Endothelial cell of umbilical vein (primary cell): Measurements from ENCODE around the gene USP31. TPM values are rescaled to one million over a fixed set of nuclear protein-coding genes. Genes with fewer than 3 reads are reported as not detected.
A peak's percentile ranks its signal among the peaks of the same experiment; 100 is the strongest.

Experiments used
- BruUV-seq: library from RNA; stranded (reverse); fragments of 400-500 nt; replicated peaks from 2 replicates; lab custom pipeline; 2021; lab: Mats Ljungman, UMichigan
- CTCF ChIA-PET: fragments of 300-600, 350-600 bp; sonication (Branson Sonifier 250); formaldehyde crosslinking; loops from one replicate; lab custom pipeline; 2021; ENCODE audit warnings: antibody characterized with exemption, inconsistent platforms; lab: Charles Lee
- POLR2A ChIA-PET: fragments of 300-600, 350-600 bp; sonication (Branson Sonifier 250); formaldehyde crosslinking; loops from one replicate; lab custom pipeline; 2021; ENCODE audit warnings: antibody characterized with exemption, inconsistent platforms; lab: Charles Lee
- DNase-seq: peaks from one replicate; pipeline ENCODE4 v3.0.0-alpha.2; 2011; ENCODE audit warnings: low read depth, low spot score
- FAIRE-seq: peaks from 2 replicates; lab custom pipeline; 2011; peaks lifted over from hg19 to GRCh38; lab: Jason Lieb, UNC
- H2AFZ ChIP-seq: 2 replicates; pipeline ENCODE4 v1.6.0; 2012; ENCODE audit warnings: low read depth, low read length, control low read depth, inconsistent platforms
- H3K27ac ChIP-seq: 2 replicates; pipeline ENCODE4 v1.5.1; 2011; ENCODE audit warnings: low read depth, mild to moderate bottlenecking, control low read depth, low read length, moderate library complexity; ENCODE audit not compliant: insufficient read depth
- H3K27me3 ChIP-seq, 2 experiments: 2 replicates each; pipeline versions ENCODE4 v1.6.0 to v1.6.1; 2011; ENCODE audit warnings: low read length in 2 of 2, mixed read lengths in 1 of 2; ENCODE audit not compliant: control insufficient read depth in 2 of 2, insufficient read depth in 2 of 2
- H3K36me3 ChIP-seq, 2 experiments: 2 replicates in 1 of 2; 3 replicates in 1 of 2; pipeline ENCODE4 v1.5.1; 2011; ENCODE audit warnings: low read length in 2 of 2, mild to moderate bottlenecking in 1 of 2, moderate library complexity in 1 of 2; ENCODE audit not compliant: control insufficient read depth in 2 of 2, insufficient read depth in 2 of 2; ENCODE audit errors: extremely low read depth in 1 of 2
- H3K4me1 ChIP-seq: 3 replicates; pipeline ENCODE4 v1.5.1; 2011; ENCODE audit warnings: mild to moderate bottlenecking, low read length; ENCODE audit not compliant: control insufficient read depth, insufficient read depth; ENCODE audit errors: extremely low read depth
- H3K4me2 ChIP-seq: 2 replicates; pipeline ENCODE4 v1.6.1; 2011; ENCODE audit warnings: low read length, control low read depth, mixed read lengths; ENCODE audit not compliant: insufficient read depth
- H3K4me3 ChIP-seq, 3 experiments: fragments of 200-600 bp in 1 of 3; sonication (generic), shearing (Covaris generic) in 1 of 3; replicated peaks in 1 of 3; 2 replicates each; pipeline ENCODE4 v1.5.1; 2011 to 2016; ENCODE audit warnings: control low read depth in 3 of 3, low read length in 3 of 3, mild to moderate bottlenecking in 2 of 3, inconsistent platforms in 1 of 3, low read depth in 1 of 3, moderate library complexity in 1 of 3; ENCODE audit not compliant: insufficient read depth in 1 of 3
- H3K79me2 ChIP-seq: 2 replicates; pipeline ENCODE4 v1.6.0; 2012; ENCODE audit warnings: low read length, inconsistent platforms; ENCODE audit not compliant: control insufficient read depth, insufficient read depth
- H3K9ac ChIP-seq: replicated peaks from 2 replicates; pipeline ENCODE3; 2011; ENCODE audit warnings: low read length, control low read depth; ENCODE audit not compliant: insufficient read depth; ENCODE audit errors: extremely low read depth
- H3K9me1 ChIP-seq: replicated peaks from 3 replicates; pipeline ENCODE4 v1.6.0; 2011; ENCODE audit warnings: mild to moderate bottlenecking, low read length; ENCODE audit not compliant: control insufficient read depth, insufficient read depth; ENCODE audit errors: extremely low read depth
- H3K9me3 ChIP-seq: replicated peaks from 2 replicates; pipeline ENCODE4 v1.5.1; 2012; ENCODE audit warnings: low read length, inconsistent platforms; ENCODE audit not compliant: control insufficient read depth, insufficient read depth
- H4K20me1 ChIP-seq: replicated peaks from 2 replicates; pipeline ENCODE3; 2011; ENCODE audit warnings: mild to moderate bottlenecking, low read length; ENCODE audit not compliant: control insufficient read depth, insufficient read depth; ENCODE audit errors: extremely low read depth
- CTCF ChIP-seq, 2 donors: IDR thresholded peaks; 1 replicate in 1 of 2; 2 replicates in 1 of 2; pipeline ENCODE4 v1.5.1; 2011; ENCODE audit warnings: low read length in 2 of 2, mild to moderate bottlenecking in 2 of 2, moderate library complexity in 2 of 2, control low read depth in 1 of 2, inconsistent platforms in 1 of 2, low read depth in 1 of 2; ENCODE audit not compliant: insufficient read depth in 1 of 2; ENCODE audit errors: extremely low read depth in 1 of 2
- FOS ChIP-seq: IDR thresholded peaks from 2 replicates; pipeline ENCODE4 v1.6.1; 2011; ENCODE audit warnings: mild to moderate bottlenecking, low read length, moderate library complexity, borderline replicate concordance; ENCODE audit not compliant: insufficient read depth
- GATA2 ChIP-seq: IDR thresholded peaks from 2 replicates; pipeline ENCODE4 v1.7.0; 2011; ENCODE audit warnings: low read depth, mild to moderate bottlenecking, moderate library complexity, mixed read lengths, low read length; ENCODE audit not compliant: insufficient read length, insufficient read depth
- JUN ChIP-seq: IDR thresholded peaks from 2 replicates; pipeline ENCODE4 v1.6.1; 2011; ENCODE audit warnings: borderline replicate concordance, low read depth; ENCODE audit not compliant: insufficient read length, insufficient read depth
- MYC ChIP-seq: IDR thresholded peaks from one replicate; pipeline ENCODE4 v1.6.1; 2011; ENCODE audit warnings: mild to moderate bottlenecking, low read depth, low read length
- dilution Hi-C: fragments of 300-500 bp; cut with MboI; formaldehyde crosslinking; loops from one replicate; pipeline ENCODE4 v1.15.0; 2019; ENCODE audit warnings: low sequenced_read_pairs; ENCODE audit not compliant: extremely low pct_ligation_motif_present
- intact Hi-C: fragments of 100-400 bp; cut with micrococcal nuclease; formaldehyde crosslinking; loops from one replicate; pipeline ENCODE4 v1.10.0; 2022
- polyA plus RNA-seq, 4 experiments: library from polyadenylated mRNA; depleted of rRNA in 3 of 4; stranded (reverse) in 3 of 4; unstranded in 1 of 4; fragments of >200 nt; gene quantifications; 2 replicates each; pipeline versions ENCODE4 v1.2.1 to v1.2.3, GENCODE V29; 2011 to 2012; ENCODE audit warnings: missing spikeins in 1 of 4
- total RNA-seq: library from RNA; stranded (reverse); gene quantifications from 2 replicates; pipeline ENCODE4 v1.2.3, GENCODE V29; 2021

USP31 gene
- total and polyA plus RNA-seq, 2 donors (not counting 3 experiments of a cell fraction or from before 2014, with no cell fraction given) = 14.5 to 42.4 TPM

- H3K27me3 ChIP-seq = no peaks in the 10 kb centered on the region
- TF ChIP-seq MYC (no peak), FOS (no peak), JUN (no peak), GATA2 (no peak), CTCF (IDR thresholded peaks at IDR 0.05; ENCODE audit: extremely low read depth in 1 of 2, insufficient read depth in 1 of 2, low read depth in 1 of 2, low read length in 2 of 2) (no peak)
- H4K20me1 ChIP-seq = no peaks in the 10 kb centered on the region
- DNase-seq (peak; percentile 25), FAIRE-seq (no peak)
- no peak overlapping the region for H2AFZ ChIP-seq
- H3K4me1 ChIP-seq = no peaks in the 10 kb centered on the region
- POLR2A ChIA-PET = no interaction called here
- intact Hi-C loops = no loop called here
- BruUV-seq = no TSS peak
- no peak overlapping the region for H3K9ac ChIP-seq
- no peak overlapping the region for H3K4me3 ChIP-seq
- no peaks in the 10 kb centered on the region for H3K79me2 ChIP-seq
- dilution Hi-C loops = no loop called here
- no peaks in the 10 kb centered on the region for H3K36me3 ChIP-seq
- H3K9me3 ChIP-seq = no peaks in the 10 kb centered on the region
- H3K9me1 ChIP-seq = no peaks in the 10 kb centered on the region
- H3K27ac ChIP-seq = no peak overlapping the region
- no peak overlapping the region for H3K4me2 ChIP-seq
- CTCF ChIA-PET = no interaction called here
Observed at GRCh38 chr16:23026784-23027362, 122.4 kb downstream of the USP31 start.
